ENCODE data around the gene ZSCAN2.
"Not testable (repeated sequence)": the region's sequence is repeated elsewhere in the genome, so short reads cannot be mapped to it uniquely, and the experiment has no call there.

Gene ZSCAN2

GRCh38 chr15:84642640-84643039 lies 41.8 kb downstream of the ZSCAN2 start:
- DNase-seq = not testable (repeated sequence)

GRCh38 chr15:84643838-84644237 lies 43.0 kb downstream of the ZSCAN2 start:
- DNase-seq = no peak

- no peak for DNase-seq
Observed at GRCh38 chr15:84645496-84645895, 44.7 kb downstream of the ZSCAN2 start.

GRCh38 chr15:84645997-84646396 lies 45.2 kb downstream of the ZSCAN2 start:
- no peak for DNase-seq

- DNase-seq = no peak
Observed at GRCh38 chr15:84647726-84648125, 46.9 kb downstream of the ZSCAN2 start.

GRCh38 chr15:84648539-84648938 lies 47.7 kb downstream of the ZSCAN2 start:
- no peak for DNase-seq

- DNase-seq = no peak
Observed at GRCh38 chr15:84649706-84650105, 48.9 kb downstream of the ZSCAN2 start.

- DNase-seq = no peak
Observed at GRCh38 chr15:84653584-84653909, 52.7 kb downstream of the ZSCAN2 start.

- peak; percentile 97 for DNase-seq
Observed at GRCh38 chr15:84653910-84654688, 53.3 kb downstream of the ZSCAN2 start, which contains the start of gene WDR73. Gene WDR73 (minus strand): TSS chr15:84654283. CDS start chr15:84654274, 9 bp downstream.

GRCh38 chr15:84654689-84655453 lies 54.1 kb downstream of the ZSCAN2 start:
- DNase-seq = peak; percentile 73

- no peak for DNase-seq
Observed at GRCh38 chr15:84656972-84657371, 56.2 kb downstream of the ZSCAN2 start.

- DNase-seq = no peak
Observed at GRCh38 chr15:84657748-84658079, 56.9 kb downstream of the ZSCAN2 start.

GRCh38 chr15:84658080-84658787 lies 57.4 kb downstream of the ZSCAN2 start, which contains the start of gene NMB:
Gene NMB (minus strand): TSS chr15:84658199. CDS start chr15:84658152, 47 bp downstream.
- DNase-seq = peak; percentile 82

- DNase-seq = no peak
Observed at GRCh38 chr15:84658788-84659411, 58.1 kb downstream of the ZSCAN2 start.

- DNase-seq = no peak
Observed at GRCh38 chr15:84659904-84660781, 59.3 kb downstream of the ZSCAN2 start.

- no peak for DNase-seq
Observed at GRCh38 chr15:84661001-84661400, 60.2 kb downstream of the ZSCAN2 start.

GRCh38 chr15:84666373-84666772 lies 65.6 kb downstream of the ZSCAN2 start:
- no peak for DNase-seq

GRCh38 chr15:84668221-84668982 lies 67.6 kb downstream of the ZSCAN2 start:
- DNase-seq = no peak

- DNase-seq = no peak
Observed at GRCh38 chr15:84669726-84670125, 68.9 kb downstream of the ZSCAN2 start.

GRCh38 chr15:84671211-84671610 lies 70.4 kb downstream of the ZSCAN2 start:
- no peak for DNase-seq

Data from activated CD4-positive, alpha-beta T cell treated with anti-CD3 and anti-CD28 coated beads, Interleukin-2, amount 50 U/mL, for 1 hour (primary cell).